NK-92 (cell line): Measurements from ENCODE around the gene DIS3L2.
"Not testable (repeated sequence)": the region's sequence is repeated elsewhere in the genome, so short reads cannot be mapped to it uniquely, and the experiment has no call there.

ENCODE experiments used
- DNase-seq: peaks from one replicate; lab custom pipeline; 2025; ENCODE audit not compliant: unreplicated experiment; lab: John Stamatoyannopoulos, UW

DIS3L2 gene

DNA sequence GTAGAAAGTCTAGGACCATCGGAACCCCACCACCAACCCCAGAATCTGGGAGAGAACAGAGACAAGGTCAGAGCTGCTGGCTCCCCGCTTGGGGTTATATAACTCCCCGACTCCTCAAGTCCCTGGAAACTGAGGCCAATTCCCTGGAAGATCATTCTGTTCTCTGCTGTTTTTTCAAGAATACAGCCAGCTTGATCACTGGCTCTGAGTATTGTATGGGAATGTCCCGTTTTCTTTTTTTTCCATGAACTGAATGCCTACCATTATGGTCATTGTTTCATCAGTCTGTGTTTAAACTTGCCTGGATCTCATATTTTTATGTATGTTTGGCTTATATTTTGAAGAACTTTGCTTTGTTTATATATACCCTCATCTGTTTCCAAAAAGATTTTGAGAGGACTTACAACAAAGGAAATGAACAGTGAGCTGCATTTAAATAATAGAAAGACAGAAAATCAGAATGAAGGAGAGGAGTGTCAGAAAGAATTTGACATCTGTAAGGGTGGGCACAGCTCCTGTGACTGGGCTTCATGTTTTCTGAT lies 327.0 kb downstream of the DIS3L2 start:
- no peak for DNase-seq

DNA sequence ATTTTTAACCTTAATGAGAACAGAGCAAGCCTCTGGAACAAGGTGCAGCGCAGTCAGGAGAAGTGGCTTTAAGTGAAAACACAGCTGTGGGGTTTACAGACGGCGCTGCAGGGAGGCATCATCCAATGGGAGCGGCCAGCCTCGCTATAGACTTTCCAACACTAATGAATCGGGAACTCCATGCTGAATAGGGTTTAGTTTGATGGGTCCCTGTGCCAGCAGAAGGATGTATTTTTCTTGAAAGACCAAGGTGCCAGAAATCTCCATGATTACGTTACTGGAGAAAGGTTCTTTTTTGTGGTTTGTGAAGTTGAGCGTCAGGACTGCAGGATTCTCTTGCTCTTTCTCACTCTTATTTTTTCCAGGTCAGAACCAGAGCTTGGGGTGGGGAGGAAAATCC lies 329.2 kb downstream of the DIS3L2 start:
- no peak for DNase-seq

DNA sequence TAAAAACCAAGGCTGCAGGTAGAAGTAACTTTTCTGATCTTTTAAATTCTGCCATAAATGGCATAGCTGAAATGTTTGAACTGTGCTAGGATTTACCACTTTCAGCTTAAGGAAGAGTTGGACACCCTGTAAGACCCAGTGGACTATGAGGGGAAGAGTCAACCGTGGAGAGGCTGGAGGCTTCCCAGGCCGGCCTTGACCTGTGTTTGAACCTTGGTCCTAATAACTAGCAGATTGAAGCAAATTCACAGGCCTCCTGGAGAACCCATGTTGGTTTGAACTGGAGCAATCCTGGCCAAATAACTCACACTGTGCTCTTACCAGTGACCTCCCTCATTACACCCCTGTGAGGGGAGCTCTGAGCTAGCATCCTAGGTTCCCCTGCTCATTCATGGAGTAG lies 329.8 kb downstream of the DIS3L2 start:
- DNase-seq = no peak

DNA sequence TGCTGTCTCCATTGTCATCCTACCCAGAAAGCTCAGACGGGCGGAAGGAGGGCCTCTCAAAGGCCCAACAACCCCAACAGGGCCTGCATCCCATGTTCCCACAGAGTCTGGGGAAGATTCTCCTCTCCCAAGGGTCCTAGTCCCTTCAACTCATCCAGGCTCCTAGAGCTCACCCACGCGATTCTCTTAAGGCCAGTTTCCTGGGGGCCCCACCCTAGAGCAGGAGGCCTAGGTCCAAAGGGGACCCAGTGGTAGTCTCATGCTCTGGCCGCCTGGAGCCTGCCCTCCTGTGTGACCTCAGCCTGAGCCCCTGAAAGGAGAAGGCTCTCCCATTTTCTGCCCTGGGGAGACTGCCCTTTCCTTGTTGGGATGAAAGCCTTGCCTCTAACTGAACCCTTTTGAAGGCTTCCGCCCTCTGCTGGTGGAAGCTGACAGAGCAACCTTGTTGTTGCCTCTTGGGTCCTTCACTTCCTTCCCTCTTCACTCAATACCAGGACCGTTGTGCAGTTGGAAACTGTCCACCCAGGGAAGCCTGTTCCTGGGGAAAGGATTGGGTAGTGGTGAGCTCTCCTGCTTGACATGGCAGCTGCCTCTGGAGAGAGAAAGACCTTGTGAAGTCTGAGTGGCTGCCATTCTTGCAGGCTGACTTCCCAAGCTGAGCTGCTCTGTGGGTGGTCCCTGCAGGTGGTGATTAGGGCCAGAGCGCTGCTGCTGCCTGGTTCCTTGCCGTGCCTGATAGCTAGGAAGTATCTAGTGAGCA lies 331.1 kb downstream of the DIS3L2 start:
- no peak for DNase-seq

DNA sequence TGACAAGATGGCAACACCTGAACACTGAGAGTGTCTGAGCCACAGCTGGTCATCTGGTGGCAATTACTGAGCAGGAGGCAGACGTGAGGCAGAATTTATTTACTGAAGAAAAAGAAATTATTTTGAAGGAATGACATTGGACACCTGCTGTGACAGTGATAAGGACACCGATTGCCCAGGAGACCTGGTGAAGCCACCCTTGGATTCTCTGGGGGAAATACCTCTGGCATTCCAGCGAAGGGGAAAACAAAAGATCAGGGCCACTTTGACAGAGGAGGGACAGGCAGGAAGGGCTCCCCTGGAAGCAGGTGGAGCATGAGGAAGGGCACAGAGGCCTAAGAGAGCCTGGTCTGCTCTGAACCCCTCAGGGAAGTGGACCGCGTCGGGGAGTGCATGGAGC lies 331.7 kb downstream of the DIS3L2 start:
- DNase-seq = no peak

DNA sequence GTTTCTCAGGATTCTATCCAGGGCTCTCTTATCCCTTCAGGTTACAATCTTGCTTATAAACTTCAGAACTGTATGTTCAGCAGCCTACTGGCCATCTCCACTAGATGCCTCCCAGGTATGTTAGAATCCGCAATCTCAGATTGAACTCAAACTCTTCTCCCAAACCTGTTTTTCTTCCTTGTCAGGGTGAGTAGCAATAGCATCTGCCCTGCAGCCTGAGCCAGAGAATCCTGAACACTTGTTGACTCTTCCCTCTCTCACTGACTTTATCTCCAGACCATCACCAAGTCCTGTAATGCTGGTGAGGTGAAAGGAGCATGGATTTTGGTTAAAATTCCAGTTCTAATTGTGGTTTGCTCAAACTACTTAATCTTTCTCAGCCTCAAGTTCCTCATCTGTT lies 334.5 kb downstream of the DIS3L2 start:
- DNase-seq = no peak

DNA sequence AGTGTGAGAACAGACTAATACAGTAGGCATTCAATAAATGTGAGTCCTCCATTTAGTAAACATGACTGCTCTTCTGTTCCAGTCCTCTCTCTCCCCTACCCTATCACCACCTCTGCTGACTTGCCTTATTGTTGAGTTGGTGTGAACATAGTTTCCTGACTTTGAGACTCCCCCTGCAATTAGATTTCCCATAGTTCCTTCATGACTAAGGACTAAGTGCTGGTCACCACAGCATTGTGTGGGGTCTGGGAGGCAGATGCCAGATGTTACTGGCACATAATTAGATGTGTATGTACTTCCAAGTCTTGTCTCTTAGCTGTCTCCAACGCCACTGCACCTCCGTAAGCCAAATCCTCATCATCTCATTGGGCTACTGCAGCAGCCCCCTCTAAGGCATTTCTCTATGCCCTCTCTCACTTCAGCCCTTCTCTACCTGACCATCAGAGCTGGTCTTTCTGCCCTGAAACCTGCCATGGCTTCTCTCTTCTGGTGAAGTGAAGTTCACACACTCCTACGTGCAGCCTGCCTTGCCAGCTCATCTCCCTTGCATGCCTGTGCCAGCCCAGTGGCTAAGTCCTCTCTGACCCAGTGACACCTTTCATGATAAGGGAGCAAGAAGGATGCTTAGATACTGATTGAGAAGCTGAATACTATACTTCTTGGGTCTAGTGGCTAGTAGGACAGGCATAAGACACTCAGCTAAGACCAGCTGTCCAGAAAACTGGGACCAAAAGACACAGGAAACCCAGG lies 335.4 kb downstream of the DIS3L2 start:
- no peak for DNase-seq

DNA sequence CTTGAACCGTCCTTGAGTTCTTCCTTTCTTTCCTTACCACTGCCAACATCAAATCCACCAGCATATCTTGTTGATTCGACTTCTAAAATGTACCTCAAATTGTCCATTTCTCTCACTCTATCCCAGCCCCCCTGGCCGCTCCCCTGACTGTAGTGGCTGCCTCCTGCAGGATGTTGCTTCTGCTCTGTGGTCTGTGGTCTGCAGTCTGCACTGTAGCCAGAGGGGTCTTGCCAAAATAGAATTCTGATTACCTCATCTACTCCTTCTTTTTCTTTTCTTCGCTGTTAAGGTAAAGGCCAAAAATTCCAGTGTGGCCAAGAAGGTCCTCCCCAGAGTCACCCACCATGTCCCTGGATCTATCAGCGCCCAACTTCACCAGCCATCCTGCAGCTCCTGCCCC lies 337.6 kb downstream of the DIS3L2 start:
- no peak for DNase-seq

DNA sequence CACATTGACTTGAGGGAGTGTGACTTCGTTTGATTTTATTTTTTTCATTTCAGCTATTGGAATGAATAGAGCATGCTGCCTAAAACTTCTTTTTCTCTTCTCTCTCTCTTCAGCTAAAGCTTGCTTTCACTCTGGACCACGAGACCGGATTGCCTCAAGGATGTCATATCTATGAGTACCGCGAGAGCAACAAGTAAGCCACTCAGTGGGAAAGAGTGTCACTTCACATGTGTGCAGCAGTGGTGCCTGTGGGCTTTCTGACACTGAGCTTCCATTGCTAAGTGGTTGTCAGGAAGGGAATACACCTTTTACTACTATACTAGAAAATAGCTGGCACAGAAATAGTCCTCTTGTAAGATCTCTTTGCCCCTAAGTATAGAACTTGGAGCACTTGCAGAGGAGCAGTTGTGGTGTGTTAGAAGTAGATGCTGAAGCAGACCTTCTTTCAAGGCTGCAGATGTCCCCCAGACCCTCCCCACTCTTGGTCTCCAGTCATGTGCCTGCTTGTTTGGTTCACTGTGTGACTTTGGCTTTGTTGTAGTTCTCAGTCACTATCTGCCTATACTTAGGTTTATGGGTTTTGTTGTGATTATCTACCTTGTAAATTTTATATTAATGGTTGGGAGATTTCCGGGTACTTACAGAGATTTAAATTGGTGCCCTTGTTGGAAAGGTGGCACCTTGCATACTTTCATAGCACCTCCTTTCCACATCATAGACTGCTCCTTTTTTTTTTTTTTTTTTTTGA lies 338.6 kb downstream of the DIS3L2 start:
- DNase-seq = no peak

DNA sequence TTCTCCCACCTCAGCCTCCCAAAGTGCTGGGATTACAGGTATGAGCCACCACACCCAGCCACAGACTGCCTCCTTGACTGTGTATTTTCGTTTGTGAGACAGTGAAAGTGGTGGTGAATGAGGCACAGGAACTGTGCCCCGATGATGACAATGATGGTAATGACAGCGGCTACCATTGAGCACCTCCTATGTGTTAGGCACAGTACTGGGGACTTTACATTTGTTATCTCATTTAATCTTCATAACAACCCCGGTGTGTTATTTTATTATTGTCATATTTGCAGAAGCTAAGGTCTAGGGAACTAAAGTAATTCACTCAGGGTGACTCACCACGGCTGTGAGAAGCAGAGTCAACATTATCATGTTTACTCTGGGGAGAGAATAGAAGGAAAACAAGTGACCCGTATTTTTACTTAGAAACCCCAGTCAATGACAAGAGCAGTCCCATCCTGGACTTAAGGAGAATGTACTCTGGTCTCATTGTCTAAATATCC lies 339.4 kb downstream of the DIS3L2 start:
- DNase-seq = no peak

DNA sequence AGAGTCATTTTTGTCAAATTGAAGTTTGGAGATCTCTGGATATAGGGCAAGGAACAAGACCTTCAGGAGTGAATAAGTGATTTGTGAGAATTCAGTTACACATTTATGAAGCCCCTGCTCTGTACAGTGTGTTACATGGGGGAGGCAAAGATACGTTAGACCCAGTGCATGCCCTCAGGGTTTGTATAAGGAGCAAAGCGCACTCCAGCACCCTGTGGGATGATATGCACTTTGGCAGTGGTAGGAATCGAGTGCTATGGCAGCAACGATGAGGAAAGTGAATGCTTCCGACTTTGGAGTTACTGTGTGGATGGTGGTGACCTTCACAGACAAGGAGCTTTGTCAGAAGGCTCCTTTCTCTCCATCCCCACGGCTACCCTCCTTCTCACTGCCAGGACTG lies 342.7 kb downstream of the DIS3L2 start:
- no peak for DNase-seq

DNA sequence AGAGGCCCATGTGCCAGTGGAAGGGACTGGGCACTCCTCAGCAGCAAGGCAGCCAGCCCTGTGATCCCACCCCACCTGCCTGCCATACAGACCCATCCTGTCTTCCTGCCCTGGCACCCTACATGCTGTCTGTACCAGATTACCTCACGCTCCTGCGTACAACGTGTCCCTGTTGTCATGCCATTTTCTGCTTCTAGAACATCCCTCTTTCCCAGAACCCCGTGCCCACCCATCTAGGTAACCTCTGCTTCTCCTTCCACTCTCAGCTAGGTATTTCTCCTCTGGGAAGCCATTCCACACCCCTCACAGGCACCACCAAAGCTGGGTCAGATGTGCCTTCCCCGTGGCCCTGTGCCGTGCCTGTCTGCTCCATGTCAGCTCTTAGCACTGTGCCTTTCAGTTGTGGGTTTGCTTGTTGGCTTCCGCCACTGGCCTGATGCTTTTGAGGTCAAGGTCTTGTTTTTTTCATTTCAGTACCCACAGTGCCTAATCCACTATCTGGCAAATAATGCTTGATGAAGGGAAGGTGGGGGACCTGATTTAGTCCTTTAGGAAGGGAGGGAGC lies 345.3 kb downstream of the DIS3L2 start:
- no peak for DNase-seq

DNA sequence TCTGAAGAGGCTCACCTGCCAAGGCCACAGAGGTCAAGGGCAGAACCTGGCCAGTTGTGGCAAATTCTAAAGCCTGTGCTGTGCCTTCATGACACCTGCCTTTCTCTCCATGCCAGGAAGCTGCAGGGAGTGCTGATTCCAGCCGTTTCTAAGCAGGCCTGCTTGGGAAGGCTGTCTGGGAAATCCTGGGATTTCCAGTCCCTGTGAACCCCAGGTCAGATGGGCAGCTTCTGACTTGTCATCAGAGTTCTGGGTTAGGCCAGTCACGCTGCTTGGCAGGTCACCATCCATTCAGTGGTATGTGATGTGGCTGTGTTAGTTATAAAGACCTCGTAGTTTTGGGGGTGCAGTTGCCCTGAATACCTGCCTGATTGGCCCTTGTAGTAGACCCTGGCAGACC lies 346.3 kb downstream of the DIS3L2 start:
- no peak for DNase-seq

DNA sequence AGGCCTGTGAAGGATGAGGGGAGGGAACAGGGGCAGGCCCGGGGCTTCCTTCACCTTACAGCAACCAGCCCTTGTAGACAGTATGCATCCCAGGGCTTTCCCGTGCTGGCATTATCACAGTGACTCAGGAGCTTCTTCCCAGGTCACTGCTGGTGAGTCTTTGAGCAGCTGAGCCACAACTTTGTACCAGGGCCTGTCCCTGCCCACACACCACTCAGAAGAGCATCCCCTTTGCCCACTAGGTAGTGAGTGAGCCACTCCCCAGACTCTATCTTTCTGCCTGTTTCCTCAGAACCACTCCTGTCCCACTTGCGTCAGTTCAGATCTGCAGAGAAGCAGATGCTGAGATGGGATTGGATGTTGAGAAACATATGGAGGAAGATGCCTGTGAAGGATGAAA lies 347.5 kb downstream of the DIS3L2 start:
- DNase-seq = no peak

DNA sequence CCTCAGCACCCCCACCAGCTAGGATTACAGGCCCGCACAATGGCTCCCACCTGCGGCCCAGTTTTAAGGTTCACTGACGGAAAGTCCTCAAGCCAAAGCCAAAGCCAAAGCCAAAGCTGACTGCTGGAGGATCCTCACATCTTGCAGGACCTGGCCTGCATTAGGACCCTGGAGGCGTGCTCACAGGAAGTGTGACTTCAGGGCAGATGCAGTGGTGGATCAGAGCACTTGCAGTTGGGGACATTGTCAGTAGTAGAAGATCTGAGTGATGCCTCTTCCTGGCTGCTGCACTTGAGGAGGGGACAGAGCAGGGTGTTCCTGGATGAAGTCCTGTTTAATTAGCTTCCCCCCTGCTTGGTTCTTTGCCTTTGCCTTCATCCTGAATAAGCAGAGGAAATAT lies 348.1 kb downstream of the DIS3L2 start:
- no peak for DNase-seq

DNA sequence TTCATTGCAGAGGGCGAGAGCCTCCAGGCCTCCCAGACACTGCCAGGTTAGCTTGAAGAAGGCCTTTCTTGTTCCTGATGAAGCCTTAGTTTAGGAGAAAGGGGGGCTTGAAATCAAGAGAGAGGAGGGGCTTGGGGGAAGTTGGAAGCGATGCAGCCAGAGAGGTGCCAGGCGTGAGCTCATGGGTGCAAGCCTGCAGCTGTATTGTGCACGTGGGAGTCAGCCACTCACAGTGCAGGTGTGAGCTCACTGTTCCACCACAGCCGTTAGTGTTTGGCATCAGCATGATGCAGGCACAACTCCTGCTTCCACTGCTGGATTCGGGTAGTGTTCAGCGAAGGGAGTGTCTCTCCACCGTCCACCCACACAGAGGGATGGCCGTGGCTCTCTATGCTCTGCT lies 348.6 kb downstream of the DIS3L2 start:
- DNase-seq = no peak

DNA sequence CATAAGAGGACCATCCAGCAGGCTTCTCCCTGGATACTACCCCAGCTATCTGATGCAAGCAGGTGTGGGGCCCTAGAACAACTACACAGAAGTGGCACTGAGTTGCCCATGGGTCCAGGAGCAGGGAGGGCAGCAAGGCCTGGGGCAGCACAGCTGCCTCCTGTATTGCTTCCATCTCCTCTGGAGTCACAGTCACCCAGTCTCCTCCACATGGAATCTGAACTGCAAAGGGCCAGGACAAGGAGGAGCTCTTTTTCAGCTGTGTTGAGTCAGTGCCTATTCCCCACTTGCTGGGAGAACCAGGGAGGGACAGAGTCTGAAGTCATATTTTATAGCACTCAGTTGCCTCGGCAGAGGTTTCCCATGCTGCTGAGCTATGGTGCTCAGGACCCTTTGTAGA lies 349.2 kb downstream of the DIS3L2 start:
- DNase-seq = no peak

DNA sequence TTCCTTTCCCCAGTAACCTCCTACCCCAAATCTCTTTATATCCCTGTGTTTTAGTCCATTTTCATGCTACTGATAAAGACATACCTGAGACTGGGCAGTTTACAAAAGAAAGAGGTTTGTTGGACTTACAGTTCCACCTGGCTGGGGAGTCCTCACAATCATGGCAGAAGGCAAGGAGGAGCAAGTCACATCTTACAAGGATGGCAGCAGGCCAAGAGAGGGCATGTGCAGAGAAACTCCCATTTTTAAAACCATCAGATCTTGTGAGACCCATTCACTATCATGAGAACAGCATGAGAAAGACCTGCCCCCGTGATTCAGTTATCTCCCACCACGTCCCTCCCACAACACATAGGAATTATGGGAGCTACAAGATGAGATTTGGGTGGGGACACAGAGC lies 352.1 kb downstream of the DIS3L2 start:
- DNase-seq = not testable (repeated sequence)

DNA sequence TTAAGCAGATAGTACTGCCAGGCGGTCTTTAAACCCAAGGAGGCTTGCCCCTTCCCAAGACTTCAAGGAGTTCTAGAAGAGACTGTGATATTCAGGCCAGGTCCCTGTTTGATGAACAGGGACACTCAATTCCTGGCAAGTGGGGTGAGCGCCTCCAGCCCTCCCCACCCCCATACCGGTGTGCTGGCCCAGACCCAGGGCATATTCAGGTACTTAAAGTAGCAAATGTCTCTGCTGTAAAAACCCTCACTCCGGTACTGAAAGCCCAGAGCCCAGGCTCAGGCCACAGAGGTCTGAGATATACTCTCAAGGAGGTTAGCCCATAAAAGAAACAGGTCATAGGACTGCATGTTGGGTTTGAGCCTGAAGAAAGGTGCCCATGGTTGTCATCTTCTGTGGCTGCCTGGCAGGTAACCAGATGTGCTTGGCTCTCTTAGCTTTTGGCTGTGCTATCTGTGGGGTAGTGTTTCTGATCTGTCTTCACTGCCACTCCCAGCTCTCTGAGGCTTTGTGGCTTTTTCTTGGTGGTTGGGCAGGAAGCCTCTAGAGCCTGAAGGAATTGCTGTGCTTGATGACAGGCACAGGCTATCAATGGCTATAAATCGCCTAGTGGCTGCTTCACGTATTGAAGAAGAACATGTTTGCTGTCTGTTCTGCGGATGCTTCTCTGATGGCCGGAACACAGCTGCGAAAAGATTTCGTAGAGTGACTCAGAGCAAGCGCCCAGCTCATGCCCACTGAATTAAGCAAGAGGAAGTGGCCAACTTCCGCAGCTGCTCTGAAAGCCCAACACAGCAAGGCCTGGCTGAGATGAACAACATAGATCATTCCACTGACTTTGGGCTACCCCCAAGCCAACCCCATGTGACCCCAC lies 353.8 kb downstream of the DIS3L2 start:
- DNase-seq = peak; percentile 53

DNA sequence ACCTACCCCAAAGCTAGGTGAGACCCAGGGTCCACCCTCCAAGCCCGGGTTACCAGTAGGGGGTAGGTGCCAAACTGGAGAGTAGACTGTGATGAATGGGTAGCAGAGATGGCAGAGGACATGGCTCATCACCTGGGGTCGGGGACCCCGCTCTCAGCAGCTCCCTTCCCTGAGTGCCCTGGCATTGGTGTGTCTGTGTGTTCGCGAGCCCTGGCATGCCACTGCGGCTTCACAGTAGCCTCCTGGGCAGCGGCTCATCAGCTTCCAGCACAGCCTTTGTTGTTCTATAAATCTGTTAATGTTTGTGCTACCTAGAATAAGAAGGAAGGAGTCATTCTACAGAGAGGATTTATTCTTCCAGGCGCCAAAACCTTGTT lies 354.4 kb downstream of the DIS3L2 start:
- no peak for DNase-seq
